AG09309 (cell line): ENCODE data around the gene LCN1.

ENCODE experiments used
- DNase-seq: peaks from one replicate; pipeline ENCODE4 v3.0.0-alpha.2; 2010; ENCODE audit warnings: low read depth
- H3K4me3 ChIP-seq: 2 replicates; pipeline ENCODE4 v1.5.1; 2011; ENCODE audit warnings: mild to moderate bottlenecking, low read depth, low read length, moderate library complexity; ENCODE audit not compliant: control insufficient read depth
- TF ChIP-seq, protein P1 (sequence below): IDR thresholded peaks from 2 replicates; pipeline ENCODE4 v1.5.1; 2011; ENCODE audit warnings: mild to moderate bottlenecking, low read depth, low read length, inconsistent platforms; ENCODE audit not compliant: insufficient read depth, control insufficient read depth; ENCODE audit errors: missing control alignments

Gene LCN1

DNA sequence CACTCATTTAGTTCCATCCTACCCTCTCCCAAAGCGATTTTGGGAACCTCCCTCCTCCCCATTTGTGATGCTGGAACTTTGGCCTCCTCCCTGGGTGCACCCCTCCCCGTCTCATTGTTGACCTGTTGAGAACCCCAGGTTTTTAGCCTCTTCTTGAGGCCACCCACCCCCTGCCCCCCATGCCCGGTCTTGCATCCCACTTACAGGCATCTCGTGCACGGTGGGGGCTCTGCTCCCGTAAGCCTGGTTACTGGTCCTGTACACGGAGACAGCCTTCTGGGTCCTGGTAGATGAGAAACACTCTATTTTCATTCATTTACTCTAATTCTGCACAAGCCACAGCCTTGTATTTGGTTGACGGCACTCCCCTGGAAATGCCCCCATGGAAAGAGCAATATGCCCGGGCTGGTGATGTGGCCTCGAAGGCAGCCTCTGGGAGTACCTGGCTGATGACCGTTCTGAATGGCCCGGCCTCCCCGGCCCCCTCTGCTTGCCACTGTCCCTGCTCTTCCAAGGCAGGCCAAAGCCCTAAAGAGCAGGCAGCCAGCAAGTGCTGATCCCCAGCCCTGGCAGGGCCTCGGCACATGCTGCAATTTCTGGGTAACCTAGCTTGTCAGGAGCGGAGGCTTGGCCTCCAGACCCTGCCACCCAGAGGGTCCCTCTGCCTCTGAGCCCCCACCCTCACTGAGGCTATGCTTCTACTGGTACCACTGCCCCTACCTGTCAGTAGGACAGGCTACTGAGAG lies 22.7 kb upstream of the LCN1 start:
- TF ChIP-seq, protein P1, sequence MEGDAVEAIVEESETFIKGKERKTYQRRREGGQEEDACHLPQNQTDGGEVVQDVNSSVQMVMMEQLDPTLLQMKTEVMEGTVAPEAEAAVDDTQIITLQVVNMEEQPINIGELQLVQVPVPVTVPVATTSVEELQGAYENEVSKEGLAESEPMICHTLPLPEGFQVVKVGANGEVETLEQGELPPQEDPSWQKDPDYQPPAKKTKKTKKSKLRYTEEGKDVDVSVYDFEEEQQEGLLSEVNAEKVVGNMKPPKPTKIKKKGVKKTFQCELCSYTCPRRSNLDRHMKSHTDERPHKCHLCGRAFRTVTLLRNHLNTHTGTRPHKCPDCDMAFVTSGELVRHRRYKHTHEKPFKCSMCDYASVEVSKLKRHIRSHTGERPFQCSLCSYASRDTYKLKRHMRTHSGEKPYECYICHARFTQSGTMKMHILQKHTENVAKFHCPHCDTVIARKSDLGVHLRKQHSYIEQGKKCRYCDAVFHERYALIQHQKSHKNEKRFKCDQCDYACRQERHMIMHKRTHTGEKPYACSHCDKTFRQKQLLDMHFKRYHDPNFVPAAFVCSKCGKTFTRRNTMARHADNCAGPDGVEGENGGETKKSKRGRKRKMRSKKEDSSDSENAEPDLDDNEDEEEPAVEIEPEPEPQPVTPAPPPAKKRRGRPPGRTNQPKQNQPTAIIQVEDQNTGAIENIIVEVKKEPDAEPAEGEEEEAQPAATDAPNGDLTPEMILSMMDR = no peak
- DNase-seq = no peak
- no peak overlapping the region for H3K4me3 ChIP-seq

DNA sequence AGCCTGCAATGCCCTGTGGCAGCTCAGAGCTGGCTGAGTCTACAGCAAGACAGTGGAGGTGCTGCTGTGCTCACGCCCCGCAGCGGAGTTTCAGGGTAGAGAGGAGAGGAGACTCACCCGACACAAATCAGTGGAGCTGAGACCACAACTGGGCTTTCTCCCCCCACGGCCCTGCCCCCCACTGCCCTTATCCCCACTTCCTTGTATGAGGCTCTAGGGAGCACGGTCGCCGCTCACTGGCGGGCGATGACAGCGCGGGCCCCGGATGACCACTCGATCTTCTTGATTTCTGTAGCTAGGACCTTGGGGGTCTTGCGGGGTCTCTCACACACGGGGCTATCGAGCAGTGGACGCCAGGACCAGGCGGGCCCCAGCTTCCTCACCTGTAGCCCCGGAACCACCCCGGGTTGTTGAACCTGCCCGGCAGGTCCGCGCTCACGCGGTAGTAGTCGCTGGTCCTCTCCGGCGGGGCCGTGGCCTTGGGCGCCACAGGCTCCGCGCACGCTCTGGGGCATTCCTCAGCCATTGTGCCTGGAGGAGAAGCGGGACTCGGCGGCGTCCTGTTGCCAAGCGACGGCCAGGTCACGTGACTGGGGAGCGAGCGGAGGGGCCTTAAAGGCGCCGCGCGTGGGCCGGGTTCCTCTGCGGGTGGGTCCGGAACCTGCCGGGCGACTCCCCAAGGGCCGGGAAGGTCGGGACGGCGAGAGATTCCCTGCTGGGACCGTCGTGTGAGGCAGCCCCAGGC lies 21.7 kb upstream of the LCN1 start:
- H3K4me3 ChIP-seq = peak overlapping the region; percentile 79
- no peak for DNase-seq
- TF ChIP-seq, protein P1 = no peak

DNA sequence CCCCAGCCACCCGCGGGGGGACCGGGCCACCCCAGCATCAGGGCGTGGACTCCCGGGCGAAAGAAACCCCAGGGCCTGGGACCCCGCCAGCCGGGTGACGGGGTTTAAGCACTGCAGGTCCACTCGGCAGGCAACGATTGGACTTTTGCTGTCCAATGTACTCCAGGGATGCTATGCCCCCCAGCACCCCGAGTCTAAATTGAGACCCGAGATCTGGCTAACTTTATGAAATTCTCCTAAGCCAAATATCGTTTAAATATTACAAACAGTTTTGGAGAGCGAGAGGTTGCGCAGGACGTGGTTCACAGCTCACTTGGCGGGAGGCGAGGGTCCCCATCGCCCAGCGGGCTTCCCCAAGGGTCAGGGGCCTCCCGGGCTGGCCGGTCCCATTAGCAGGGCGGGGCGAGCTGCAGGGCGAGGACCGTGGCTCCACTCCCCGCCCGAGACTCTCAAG lies 21.1 kb upstream of the LCN1 start:
- TF ChIP-seq, protein P1 = no peak
- H3K4me3 ChIP-seq = peak overlapping the region; percentile 79
- no peak for DNase-seq

DNA sequence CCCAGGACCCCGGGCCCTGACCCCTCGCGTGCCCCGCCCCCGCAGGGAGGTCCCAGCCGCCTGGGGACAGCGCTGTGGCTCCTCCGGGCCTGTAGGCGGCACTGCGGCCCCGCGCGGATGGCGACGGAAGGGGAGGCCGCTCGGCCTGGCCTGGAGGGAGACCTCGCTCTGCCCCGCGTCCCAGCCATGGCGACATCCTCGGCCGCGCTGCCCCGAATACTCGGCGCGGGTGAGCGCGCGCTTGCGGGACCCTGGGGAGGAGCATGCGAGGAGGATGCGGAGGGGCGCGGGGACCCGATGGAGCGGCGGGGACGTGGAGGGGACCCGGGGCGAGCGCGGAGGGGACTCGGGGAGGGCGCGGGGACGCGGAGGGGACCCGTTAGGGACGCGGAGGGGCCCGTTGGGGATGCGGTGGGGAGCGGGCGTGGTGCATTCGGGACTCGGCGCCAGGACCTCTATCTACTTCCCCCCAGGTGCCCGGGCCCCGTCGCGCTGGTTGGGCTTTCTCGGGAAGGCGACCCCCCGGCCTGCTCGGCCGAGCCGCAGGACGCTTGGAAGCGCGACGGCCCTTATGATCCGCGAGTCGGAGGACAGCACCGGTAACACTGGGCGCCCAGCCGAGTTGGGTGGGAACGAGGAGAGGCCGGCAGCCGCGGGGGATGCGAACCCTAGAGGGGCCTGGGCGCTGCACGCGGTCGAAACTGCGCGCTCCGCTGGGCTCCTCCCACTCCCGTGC lies 20.5 kb upstream of the LCN1 start, which contains the start of gene MRPS2:
TSS of gene MRPS2 (plus strand) at position 158 of the 736 bp plus-strand sequence. CDS start at position 187, 29 bp downstream.
- peak; percentile 37 for DNase-seq
- peak within 1 kb of the TSS; percentile 79 for H3K4me3 ChIP-seq
- TF ChIP-seq, protein P1 = peak; percentile 69

DNA sequence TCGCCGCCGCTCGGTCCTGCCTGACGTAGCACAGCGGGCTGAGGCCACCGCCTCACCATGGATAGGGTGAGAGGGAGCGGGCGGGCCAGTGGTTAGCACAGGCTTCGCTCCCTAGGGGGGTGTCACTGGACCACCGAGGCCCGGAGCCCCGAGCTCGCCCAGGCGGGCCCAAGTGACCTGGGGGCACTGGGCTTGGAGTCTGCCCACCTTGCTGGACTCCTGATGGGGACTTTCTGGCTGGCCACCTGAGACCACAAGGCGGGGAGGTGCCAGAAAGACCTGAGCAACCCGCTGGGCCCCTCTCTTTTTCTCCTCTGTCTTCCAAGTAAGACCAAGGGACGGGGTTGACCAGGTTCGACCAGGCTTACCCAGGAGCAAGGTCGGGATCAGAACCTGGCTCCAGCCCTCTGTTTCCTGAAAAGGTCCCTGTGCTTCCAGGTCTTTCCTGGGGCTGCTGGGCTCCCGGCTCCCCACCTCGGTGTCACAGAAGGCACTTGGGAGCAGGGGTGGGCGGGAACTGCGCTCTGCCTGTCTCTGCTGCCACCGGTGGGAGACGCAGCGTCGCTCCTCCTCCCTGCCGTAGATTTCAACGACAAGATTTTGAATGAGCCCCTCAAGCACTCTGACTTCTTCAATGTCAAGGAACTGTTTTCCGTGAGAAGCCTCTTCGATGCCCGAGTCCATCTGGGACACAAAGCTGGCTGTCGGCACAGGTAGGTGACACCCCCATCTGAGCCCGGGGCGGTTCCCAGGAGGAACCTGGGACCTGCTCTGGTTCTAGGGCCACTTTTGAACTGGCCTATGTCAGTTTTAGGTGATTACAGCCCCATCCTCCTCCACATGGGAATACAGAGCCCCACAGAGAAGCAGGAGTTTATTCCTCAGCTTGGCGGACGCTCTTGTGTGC lies 19.7 kb upstream of the LCN1 start:
- DNase-seq = no peak
- H3K4me3 ChIP-seq = peak overlapping the region; percentile 76
- TF ChIP-seq, protein P1 = no peak
